AML-193 (cell line): ENCODE measurements around the gene ARMC5.
"Not testable (repeated sequence)": the region's sequence is repeated elsewhere in the genome, so short reads cannot be mapped to it uniquely, and the experiment has no call there.

Experiments used
- DNase-seq, 2 experiments: peaks; one replicate each; lab custom pipeline; 2025; lab: John Stamatoyannopoulos, UW

The ARMC5 gene

DNA sequence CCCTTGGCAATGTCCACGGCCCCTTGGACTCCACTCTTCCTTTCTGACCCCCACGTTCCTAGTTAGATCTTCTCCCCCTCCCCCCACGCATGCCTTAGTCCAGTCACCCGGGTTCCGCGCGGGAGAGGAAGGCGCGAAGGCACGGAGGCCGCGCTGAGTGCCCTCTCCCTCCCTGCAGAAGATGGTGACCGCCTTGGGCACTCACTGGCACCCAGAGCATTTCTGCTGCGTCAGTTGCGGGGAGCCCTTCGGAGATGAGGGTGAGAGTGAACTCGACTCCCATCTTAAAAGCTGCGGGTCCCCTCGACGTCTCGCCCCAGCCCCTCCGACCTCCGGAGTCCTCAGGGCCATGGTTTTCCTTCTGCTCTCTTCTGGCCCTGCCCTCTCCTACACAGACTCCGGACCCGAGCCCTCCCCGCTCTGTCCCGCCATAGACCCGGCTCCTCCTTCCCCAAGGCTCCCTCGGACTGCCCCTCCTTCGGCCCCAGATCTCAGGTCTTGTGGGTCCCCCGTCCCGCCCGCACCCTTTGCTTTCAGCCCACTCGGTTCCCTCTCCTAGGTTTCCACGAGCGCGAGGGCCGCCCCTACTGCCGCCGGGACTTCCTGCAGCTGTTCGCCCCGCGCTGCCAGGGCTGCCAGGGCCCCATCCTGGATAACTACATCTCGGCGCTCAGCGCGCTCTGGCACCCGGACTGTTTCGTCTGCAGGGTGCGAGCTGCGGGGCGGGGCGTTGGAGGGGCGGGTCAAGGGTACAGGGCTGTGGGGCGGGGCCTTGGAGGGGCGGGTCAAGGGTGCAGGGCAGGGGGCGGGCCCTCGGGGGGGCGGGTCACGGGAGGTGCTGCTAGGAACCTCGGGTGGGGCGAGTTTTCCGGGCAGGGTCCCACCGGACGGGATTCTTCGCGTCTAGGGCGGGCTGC is 17.3 kb downstream of the ARMC5 start:
- DNase-seq, result peak; percentile 75 to 80

DNA sequence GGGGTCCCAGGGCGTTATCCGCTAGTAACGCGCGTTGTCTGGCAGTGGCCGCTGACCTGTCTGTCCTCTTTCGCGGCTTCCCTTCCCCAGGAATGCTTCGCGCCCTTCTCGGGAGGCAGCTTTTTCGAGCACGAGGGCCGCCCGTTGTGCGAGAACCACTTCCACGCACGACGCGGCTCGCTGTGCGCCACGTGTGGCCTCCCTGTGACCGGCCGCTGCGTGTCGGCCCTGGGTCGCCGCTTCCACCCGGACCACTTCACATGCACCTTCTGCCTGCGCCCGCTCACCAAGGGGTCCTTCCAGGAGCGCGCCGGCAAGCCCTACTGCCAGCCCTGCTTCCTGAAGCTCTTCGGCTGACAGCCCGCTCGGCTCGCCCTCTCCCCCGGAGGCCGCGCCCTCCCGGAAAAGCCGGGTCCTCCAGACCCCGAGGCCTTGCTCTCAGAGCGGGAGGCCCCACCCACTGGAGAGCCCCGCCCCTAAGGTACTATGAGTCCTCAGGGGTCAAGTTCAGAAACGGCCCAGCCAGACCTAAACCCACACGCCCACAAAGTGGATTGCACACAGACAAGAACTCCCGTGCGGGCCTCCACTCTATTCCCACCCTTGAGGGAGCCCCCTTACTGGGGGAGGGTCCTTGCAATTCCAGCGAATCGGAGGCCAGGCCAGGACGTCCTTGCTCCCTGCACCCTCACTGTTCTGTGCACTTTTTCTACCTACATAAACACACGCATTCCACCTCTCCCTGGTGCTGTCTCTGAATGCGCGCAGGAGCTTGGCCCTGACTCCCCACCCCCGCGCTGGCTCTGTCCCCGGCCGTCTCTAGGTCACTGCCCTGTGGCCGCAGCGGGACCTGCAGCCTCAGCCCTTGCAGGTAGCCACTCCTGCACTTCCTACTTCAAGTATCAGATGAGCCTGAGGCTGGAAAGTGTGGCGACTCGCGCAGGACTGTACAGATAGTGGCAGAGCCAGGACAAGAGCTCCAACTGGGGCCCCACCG is 18.2 kb downstream of the ARMC5 start:
- peak; percentile 13 to 37 for DNase-seq

DNA sequence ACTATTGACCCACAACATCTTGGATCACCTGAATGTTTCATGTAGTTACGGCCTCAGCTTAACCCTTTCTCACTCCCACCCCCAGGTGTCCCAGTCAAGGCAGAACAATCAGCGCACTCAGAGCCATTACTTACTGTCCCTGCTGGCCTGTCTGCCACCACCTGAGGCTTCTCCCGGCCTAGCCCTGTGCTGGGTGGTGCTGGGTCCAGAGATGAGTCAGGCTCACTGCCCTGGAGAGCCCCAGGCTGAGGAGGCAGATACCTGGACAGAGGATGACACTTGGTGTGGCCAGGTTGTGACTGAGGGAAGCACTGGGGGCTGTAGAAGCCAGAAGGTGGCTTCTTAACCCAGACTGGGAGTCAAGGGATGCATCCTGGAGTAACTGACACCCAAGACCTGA is 19.7 kb downstream of the ARMC5 start:
- no peak for DNase-seq

DNA sequence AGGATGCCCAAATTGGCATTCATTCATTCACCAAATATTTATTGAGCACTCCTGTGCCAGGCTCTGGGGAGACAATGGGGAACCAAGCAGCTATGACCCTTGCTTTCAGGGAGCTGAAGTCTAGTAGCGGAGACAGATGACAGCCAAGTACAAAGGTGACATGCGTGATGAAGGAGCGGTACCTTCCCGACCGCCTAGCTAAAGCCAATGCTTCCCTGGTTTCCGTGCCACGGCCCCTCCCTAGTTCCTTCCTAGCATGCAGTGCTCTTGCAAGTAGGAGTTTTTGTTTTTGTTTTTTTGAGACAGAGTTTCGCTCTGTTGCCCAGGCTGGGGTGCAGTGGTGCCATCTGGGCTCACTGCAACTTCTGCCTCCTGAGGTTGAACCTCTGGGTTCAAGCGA is 20.4 kb downstream of the ARMC5 start:
- no peak for DNase-seq

DNA sequence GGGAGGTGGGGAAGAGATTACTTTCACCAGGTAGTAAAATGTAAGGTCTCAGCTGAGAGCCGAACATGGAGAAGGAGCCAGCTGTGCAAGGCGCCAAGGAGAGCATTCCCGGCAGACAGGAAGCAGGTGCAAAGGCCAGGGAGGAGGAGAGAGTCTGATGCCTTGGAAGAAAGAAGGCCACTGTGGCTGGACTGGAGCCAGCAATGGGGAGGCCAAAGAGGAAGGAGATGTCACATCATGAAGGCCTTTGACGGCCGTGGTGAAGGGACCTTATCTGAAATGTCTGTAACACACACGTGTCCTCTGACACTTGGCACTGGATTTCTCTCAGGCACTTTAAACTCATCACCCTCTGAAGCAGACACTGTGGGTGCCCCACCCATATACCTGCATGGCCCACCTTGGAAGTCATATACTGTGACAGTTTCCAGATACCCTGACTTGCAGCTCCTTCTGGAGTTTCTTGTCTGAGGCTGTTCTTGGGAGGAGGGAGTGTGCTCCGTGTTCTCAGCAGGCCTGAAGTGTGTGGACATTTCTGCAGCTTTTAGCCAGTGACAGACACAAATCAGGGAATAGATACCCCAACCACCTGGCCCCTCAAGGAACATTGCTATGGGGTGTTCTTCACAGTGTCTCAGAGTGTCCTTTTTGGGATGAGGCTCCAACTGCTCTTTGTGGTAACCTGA is 21.7 kb downstream of the ARMC5 start:
- no peak for DNase-seq

DNA sequence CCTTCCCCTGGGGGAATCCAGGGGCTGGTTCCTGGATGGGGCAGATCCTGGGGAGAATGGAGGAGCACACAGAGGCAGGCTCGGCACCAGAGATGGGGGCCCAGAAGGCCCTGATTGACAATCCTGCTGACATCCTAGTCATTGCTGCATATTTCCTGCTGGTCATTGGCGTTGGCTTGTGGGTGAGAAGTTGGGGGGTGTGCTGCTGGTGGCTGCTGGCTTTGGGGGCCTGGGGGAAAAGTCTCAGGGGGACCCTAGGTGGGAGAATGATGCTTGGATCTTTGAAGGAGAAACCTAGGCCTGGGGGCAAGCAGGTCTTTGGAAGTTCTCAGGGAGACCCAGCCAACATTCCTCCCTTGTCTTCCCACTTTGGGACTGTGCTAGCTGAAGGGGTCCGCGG is 23.8 kb downstream of the ARMC5 start, which contains the start of gene SLC5A2:
Gene SLC5A2 (plus strand): TSS at position 43 of the 400 bp plus-strand sequence. CDS start 14 bp downstream, at position 57.
- DNase-seq, result no peak

DNA sequence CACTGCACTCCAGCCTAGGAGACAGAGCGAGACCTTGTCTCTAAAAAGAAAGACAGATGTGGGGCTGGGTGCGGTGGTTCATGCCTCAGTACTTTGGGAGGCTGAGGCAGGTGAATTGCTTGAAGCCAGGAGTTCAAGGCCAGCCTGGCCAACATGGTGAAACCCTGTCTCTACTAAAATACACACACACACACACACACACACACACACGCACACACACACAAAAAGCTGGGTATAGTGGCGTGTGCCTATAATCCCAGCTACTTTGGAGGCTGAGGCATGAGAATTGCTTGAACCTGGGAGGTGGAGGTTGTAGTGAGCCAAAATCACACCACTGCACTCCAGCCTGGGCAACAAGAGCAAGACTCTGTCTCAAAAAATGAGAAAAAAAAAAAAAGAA is 24.7 kb downstream of the ARMC5 start:
- DNase-seq, result not testable (repeated sequence)

DNA sequence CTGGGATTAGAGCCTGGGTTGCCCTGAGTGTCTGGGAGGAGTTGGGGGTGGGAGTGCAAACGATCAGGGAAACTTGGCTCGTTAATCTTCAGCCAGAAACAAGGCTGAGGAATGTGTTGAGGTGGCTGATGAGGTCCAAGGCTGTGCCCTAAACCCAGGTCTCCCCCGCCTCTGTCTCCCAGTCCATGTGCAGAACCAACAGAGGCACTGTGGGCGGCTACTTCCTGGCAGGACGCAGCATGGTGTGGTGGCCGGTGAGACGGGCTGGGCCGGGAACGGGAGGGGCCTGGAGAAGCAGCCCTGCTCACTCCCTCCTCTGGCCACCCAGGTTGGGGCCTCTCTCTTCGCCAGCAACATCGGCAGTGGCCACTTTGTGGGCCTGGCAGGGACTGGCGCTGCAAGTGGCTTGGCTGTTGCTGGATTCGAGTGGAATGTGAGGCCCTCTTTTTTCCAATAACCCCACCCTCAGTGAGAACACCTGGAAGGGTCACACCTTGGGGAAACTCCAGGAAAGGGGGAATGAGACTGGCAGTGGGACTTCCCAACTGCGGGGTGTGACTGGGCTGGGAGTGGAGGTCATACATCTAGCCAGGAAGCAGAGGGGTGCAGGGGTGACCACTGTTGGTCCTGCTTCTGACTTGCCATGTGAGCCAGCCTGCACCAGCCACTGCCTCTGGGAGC is 25.3 kb downstream of the ARMC5 start:
- no peak for DNase-seq

DNA sequence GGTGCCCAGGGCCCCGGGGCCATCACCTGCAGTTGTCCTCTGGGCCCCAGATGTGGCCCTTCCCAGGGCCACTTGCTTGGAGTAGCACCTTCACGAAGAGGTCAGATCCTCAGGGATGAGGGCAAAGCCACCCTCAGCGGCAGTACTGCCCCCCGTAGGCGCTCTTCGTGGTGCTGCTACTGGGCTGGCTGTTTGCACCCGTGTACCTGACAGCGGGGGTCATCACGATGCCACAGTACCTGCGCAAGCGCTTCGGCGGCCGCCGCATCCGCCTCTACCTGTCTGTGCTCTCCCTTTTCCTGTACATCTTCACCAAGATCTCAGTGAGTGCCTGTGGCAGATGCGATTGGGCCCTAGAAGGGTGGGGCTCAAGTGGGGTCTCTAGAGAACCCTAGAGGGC is 26.3 kb downstream of the ARMC5 start:
- no peak for DNase-seq

DNA sequence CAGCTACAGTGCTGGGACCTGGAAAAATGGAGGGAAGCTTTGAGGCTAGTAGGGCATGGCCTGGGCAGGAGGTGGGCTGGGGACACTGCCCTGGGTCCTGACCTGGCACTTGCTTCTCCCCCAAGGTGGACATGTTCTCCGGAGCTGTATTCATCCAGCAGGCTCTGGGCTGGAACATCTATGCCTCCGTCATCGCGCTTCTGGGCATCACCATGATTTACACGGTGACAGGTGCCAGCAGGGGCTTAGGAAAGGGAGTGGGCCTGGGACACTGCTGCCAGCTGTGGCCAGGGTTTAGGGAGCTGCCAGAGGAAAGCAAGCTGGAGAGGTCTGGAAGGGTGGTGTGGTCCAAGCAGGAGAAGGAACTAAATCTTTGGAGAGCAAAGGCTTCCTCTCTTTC is 26.7 kb downstream of the ARMC5 start:
- no peak for DNase-seq

DNA sequence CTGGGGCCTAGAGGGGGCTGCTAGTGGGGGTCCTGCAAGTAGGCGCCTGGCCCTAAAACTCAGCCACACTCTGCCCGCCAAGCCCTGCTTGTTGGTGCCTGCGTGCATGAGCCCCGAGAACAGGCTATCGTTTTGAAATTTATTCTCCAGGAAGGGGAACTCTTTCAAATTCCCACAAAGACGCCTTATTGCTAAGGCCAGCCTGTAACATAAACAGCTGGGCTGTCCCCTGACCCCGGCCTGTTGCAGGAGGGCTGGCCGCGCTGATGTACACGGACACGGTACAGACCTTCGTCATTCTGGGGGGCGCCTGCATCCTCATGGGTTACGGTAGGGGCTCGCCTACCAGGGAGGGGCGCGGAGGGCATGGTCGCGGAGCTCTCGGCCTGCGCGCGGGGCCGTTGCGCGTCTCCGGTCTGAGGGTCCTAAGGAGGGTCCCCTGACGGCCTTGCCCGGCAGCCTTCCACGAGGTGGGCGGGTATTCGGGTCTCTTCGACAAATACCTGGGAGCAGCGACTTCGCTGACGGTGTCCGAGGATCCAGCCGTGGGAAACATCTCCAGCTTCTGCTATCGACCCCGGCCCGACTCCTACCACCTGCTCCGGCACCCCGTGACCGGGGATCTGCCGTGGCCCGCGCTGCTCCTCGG is 27.9 kb downstream of the ARMC5 start:
- peak; percentile 19 to 29 for DNase-seq

DNA sequence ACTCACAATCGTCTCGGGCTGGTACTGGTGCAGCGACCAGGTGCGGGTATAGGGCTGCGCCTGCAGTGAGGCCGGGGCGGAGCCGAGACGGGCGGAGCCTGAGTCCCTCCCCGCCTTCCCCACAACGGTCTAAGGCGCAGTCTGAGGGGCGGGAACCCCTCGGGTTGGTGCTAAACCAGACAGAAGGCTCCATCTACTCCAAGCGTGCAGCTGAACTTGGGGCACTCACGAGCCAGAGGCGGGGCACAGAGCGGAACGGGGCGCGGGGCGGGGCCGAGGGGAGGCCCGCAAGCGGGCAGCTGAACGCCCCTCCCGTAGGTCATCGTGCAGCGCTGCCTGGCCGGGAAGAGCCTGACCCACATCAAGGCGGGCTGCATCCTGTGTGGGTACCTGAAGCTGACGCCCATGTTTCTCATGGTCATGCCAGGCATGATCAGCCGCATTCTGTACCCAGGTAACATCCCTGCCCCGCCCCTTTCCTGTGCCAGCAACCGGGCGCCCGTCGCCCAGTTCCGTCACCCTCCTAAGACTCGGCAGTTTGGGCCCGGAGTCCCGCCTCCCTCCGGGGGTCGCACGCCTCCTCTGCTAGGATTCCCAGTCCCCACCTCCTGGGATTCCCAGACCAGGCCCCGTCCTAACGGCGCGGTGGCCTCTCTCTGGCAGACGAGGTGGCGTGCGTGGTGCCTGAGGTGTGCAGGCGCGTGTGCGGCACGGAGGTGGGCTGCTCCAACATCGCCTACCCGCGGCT is 28.6 kb downstream of the ARMC5 start:
- DNase-seq, result peak; percentile 49 to 61

DNA sequence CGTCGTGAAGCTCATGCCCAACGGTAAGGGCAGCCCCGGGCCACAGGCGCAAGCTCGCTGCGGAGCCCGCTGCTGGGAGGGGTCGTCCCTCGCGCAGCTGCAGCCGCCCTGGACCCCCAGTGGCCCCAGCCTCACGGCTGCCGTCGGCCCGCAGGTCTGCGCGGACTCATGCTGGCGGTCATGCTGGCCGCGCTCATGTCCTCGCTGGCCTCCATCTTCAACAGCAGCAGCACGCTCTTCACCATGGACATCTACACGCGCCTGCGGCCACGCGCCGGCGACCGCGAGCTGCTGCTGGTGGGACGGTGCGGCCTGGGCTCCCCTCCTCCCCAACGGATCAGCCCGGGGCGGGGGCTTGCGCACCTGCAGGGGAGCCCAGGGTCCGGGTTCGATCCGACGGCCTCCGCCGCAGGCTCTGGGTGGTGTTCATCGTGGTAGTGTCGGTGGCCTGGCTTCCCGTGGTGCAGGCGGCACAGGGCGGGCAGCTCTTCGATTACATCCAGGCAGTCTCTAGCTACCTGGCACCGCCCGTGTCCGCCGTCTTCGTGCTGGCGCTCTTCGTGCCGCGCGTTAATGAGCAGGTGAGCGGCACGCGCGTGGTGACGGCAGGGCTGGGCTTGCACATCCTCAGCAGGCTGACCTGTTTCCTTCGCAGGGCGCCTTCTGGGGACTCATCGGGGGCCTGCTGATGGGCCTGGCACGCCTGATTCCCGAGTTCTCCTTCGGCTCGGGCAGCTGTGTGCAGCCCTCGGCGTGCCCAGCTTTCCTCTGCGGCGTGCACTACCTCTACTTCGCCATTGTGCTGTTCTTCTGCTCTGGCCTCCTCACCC is 29.4 kb downstream of the ARMC5 start:
- DNase-seq, result no peak

DNA sequence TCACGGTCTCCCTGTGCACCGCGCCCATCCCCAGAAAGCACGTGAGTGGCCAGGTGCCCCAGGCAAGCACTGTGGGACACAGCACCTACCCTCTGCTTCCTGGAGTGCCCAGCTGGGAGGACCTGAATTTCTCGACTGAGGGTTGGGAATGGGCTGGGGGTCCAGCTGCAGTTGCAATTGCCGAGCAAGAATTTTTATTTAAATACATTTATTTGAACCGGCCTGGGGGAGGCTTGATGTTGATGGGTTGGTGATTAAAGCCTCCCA is 29.9 kb downstream of the ARMC5 start:
- no peak for DNase-seq

DNA sequence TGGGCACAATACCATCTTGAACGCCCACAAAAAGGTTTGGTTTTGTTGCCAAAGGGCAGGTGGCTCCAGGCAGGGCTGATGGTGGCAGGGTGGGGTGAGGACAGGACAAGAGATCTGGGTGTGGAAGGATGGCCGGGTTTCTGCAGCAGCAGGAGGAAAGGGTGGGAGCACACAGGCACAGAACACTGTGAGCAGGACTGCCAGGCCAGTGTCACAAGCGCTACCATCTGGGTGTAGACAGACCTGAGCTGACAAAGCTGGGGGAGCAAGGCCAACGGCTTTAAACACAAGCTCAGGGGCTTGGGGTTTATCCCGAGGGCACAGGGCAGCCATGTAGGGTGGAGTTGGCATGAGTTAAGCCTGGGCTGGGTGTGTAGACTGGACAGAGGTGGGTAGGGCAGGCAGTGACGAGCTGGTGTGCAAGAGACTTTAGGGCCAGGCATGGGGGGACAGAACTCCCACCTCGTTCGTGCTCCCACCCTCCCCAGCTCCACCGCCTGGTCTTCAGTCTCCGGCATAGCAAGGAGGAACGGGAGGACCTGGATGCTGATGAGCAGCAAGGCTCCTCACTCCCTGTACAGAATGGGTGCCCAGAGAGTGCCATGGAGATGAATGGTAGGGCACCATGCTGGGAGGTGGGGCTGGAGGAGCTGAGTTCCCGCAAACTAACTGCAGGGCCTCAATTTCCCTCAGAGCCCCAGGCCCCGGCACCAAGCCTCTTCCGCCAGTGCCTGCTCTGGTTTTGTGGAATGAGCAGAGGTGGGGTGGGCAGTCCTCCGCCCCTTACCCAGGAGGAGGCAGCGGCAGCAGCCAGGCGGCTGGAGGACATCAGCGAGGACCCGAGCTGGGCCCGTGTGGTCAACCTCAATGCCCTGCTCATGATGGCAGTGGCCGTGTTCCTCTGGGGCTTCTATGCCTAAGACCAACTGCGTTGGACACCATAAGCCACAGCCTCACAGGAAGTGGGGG is 30.6 kb downstream of the ARMC5 start:
- DNase-seq, result no peak

DNA sequence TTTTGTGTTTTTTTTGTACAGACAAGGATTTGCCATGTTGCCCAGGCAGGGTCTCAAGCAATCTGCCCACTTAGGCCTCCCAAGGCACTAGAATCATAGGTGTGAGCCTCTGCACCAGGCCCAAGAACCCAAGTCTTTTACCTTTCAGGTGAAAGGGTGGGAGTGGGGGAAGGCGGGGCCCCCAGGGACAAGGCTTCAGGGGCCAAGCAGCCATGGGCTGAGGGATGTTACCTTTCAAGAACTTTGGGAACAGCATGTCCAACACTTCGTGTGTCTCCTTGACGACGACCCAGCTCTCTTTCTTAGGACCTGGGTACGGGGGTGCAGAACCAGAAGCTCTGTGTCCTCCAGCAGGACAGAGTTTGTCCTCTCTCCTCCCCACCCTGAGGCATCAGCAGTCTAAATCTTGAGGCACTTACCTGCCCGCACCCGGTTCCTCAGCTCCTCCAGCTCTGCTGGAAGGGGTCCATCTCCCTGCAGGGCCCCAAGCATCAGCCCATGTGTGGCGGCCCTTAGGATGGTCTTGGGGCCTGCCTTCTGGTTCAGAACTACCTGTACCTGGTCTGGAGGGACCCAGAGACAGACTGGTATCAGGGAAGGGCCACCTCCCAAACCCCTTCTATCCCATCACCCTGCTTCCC is 32.6 kb downstream of the ARMC5 start:
- no peak for DNase-seq

DNA sequence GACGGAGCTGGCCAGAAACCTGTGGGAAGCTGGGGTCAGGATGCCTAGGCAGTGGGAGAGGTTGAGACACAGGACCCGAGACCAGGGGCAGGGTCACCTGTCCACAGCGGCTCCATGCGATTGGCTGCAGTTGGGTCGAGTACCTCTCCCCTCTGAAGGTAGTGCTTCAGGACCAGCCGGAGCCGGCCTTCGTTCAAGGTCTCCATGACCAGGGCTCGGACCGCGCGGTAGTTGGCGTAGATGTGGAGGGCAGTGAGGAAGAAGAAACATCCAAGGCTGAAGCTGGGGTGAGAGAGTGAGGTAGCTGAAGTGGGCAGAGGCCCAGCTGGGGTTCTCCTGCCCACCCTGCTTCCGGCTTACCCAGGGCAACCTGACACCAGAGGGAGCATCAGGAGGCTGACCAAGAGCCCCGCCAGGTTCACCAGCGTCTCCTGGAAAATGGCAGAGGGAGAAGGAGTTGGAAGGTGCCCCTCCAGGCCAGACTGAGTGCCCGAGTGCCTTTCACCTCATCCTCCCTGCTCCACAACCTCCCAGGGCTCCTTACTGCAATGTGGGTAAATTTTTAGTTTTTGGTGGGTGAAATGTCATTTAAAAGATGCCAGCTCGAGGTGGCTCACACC is 34.3 kb downstream of the ARMC5 start:
- no peak for DNase-seq
